ENCODE data around the gene HSD17B4. TPM values are rescaled to one million over a fixed set of nuclear protein-coding genes. Genes with fewer than 3 reads are reported as not detected.
"Not testable (repeated sequence)": the region's sequence is repeated elsewhere in the genome, so short reads cannot be mapped to it uniquely, and the experiment has no call there.

The HSD17B4 gene
- total RNA-seq, 1 donor from 2014 or later = 315 TPM

DNA sequence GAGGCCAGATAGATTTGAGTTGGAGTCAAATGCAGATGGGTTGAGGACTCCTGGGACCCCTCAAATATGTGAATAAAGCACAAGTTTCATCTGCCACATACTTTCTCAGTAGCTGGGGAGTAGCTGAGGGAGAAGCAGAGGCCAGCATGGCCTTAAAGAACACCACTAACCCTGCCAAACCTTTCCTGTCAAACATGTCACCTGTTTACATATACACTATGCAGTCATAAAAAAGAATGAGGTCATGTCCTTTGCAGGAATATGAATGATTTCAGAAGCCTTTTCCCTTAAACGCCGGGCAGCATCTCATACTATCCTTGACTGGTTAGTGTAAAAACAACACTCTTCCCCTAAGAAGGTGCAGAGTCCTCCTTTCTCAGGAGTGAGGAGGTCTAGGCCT lies 25.2 kb upstream of the HSD17B4 start:
- DNase-seq (no peak), ATAC-seq (ENCODE audit: poor library complexity) (no peak)
- intact Hi-C loops (cut with DNase I) = no loop called here

DNA sequence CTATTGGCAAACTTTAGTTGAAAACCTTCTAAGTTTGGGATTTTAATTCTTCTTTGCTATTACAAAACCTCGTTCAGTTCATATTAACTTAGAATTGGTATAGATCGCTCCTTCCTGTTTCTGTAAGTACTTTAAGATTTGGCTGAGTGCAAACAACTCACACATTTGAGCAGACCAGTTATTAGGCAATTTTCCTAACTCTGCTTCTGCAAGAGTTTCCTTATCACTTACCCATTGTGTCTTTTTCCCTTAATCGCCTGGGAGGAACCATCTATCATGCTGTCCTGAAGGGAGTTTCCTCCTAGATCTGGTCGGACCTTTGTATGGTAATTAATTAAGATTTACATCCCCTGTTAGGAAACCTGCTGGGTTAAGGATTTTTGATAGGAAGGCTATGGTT lies 24.7 kb upstream of the HSD17B4 start:
- DNase-seq; intact Hi-C loops (cut with DNase I); ATAC-seq (ENCODE audit: poor library complexity): not testable (repeated sequence)

DNA sequence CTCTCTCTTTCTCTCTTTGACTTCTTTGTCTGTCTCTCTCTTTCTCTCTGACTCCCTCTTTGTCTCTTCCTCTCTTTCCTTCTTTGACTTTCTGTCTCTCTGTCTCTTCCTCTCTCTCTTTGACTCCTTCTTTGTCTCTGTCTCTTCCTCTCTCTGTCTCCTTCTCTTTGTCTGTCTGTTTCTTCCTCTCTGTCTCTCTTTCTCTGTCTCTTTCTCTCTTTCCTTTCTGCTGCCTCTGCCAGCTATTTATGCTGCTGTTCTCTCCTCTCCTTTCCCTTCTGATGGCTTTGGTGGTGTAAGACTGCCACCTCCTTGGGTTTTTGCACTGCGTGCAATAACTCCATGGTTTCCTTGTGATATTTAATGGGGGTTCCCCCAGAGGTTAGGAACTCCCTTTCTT lies 24.1 kb upstream of the HSD17B4 start:
- ATAC-seq (ENCODE audit: poor library complexity); DNase-seq; intact Hi-C loops (cut with DNase I): not testable (repeated sequence)

GRCh38 chr5:119428574-119428973 lies 23.7 kb upstream of the HSD17B4 start:
- DNase-seq; ATAC-seq (ENCODE audit: poor library complexity); intact Hi-C loops (cut with DNase I): not testable (repeated sequence)

DNA sequence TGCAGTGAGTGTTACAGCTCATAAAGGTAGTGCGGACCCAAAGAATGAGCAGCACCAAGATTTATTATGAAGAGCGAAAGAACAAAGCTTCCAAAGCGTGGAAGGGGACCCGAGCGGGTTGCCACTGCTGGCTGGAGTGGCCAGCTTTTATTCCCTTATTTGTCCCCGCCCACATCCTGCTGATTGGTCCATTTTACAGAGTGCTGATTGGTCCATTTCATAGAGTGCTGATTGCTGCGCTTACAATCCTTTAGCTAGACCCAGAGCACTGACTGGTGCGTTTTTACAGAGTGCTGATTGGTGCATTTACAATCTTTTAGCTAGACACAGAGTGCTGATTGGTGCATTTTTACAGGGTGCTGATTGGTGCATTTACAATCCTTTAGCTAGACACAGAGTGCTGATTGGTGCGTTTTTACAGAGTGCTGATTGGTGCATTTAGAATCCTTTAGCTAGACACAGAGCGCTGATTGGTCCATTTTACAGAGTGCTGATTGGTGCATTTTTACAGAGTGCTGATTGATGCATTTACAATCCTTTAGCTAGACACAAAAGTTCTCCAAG lies 19.5 kb upstream of the HSD17B4 start:
- ATAC-seq (ENCODE audit: poor library complexity); intact Hi-C loops (cut with DNase I); DNase-seq: not testable (repeated sequence)

DNA sequence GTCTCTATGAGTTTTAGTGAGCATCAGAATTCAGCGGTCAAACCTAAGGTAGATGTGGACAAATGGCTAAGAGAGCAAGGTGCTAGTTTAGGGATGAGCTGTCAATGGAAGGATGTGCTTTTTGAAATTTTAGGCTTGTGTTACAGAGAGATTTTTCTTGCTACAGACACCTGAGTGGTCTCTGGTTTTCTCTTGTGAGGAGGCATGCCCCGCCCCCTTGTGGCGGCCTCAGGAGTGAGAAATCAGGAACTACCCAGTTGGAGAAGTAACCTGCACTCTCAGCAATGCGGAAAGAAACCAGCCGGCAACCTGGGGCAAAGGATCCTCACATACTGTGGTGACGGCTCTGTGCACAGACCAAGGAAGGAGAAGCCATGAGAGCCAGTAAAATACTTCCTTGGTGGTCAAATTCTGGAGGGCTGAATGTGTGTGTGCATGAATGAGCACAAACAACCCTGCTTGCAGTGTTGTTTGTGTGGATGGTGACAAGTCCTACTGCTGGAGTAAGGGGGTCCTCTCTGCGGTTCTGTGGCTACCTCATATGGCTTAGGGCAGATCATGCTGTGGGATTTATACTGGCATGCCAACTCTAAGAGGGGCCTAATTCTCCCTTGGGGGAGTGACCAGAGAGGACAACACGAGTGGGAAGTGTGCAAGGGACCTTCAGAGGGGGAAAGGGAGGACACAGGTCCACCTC lies 16.7 kb upstream of the HSD17B4 start:
- ATAC-seq (ENCODE audit: poor library complexity) (peak; percentile 68), DNase-seq (peak; percentile 79)
- intact Hi-C loops (cut with DNase I) = no loop called here

DNA sequence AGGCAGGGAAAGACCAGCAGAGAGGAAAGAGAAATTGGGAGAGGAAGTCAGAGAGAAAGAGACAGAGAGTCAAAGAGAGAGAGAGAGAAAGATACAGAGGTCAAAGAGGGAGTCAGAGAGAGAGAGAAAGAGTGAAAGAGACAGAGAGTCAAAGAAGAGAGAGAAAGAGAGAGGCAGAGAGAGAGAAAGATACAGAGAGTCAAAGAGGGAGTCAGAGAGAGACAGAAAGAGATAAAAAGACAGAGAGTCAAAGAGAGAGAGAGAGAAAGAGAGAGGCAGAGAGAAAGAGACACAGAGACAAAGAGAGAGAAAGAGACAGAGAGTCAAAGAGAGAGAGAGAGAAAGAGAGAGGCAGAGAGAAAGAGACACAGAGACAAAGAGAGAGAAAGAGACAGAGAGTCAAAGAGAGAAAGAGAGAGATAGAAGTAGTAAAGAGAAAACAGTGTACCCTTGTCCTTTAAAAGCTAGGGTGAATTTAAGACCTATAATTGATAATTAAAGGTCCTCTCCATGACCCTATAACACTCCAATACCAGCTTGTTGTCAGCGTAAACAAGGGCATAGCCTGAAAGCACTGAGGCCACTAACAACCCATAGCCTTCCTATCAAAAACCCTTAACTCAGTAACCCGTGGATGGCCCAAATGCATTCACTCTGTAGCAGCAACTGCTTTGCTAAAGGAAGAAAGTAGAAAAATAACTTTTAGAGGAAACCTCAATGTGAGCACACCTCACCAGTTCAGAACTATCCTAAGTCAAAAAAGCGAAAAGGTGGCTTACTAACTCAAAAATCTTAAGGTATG lies 14.3 kb upstream of the HSD17B4 start:
- intact Hi-C loops (cut with DNase I); DNase-seq; ATAC-seq (ENCODE audit: poor library complexity): not testable (repeated sequence)

GRCh38 chr5:119438587-119438917 lies 13.7 kb upstream of the HSD17B4 start:
- DNase-seq; ATAC-seq (ENCODE audit: poor library complexity); intact Hi-C loops (cut with DNase I): not testable (repeated sequence)

DNA sequence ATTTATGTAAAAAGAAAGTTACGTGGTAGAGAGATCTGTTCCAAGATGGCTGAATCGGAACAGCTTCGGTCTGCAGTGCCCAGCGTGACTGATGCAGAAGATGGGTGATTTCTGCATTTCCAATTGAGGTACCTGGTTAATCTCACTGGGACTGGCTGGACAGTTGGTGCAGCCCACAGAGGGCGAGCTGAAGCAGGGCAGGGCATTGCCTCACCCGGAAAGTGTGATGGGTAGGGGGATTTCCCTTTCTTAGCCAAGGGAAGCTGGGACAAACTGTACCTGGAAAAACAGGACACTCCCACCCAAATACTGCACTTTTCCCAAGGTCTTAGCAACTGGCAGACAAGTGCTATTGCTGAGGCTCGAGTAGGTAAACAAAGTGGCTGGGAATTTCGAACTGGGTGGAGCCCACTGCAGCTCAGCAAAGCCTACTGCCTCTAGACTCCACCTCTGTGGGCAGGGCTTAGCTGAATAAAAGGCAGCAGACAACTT lies 13.1 kb upstream of the HSD17B4 start:
- no peak for DNase-seq
- ATAC-seq (ENCODE audit: poor library complexity) = peak; percentile 41
- intact Hi-C loops (cut with DNase I) = no loop called here

DNA sequence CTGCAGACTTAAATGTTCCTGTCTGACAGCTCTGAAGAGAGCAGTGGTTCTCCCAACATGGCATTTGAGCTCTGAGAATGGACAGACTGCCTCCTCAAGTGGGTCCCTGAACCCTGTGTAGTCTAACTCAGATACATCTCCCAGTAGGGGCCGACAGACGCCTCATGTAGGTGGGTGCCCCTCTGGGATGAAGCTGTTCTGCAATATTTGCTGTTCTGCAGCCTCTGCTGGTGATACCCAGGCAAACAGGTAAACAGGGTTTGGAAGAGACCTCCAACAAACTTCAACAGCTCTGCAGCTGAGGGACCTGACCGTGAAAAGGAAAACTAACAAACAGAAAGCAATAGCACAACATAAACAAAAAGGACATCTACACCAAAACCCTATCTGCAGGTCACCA lies 12.7 kb upstream of the HSD17B4 start:
- ATAC-seq (ENCODE audit: poor library complexity); DNase-seq; intact Hi-C loops (cut with DNase I): not testable (repeated sequence)

DNA sequence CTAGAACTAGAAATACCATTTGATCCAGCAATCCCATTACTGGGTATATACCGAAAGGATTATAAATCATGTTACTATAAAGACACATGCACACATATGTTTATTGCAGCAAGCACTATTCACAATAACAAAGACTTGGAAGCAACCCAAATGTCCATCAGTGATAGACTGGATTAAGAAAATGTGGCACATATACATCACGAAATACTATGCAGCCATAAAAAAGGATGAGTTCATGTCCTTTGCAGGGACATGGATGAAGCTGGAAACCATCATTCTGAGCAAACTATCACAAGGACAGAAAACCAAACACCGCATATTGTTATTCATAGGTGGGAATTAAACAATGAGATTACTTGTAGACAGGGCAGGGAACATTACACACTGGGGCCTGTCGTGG lies 7.7 kb upstream of the HSD17B4 start:
- DNase-seq; intact Hi-C loops (cut with DNase I); ATAC-seq (ENCODE audit: poor library complexity): not testable (repeated sequence)

DNA sequence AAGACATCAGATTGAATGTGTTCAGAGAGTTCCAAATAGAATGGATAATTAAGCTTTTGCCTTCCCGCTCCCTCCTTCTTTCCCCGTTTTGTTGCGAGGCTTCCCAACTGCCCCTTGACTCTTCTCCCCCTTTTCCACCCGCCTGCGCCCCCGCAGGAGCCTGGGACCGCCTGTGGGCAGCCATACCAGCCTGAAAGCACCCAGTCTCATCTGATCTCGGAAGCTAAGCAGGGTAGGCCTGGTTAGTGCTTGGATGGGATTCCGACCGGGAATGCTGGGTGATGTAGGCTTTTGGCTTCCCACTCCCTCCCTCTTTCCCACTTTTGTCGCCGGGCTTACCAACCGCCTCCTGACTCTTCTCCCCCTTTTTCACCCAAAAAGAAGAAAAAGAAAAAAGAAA lies 6.8 kb upstream of the HSD17B4 start:
- DNase-seq = no peak
- intact Hi-C loops (cut with DNase I) = no loop called here
- ATAC-seq (ENCODE audit: poor library complexity) = no peak

DNA sequence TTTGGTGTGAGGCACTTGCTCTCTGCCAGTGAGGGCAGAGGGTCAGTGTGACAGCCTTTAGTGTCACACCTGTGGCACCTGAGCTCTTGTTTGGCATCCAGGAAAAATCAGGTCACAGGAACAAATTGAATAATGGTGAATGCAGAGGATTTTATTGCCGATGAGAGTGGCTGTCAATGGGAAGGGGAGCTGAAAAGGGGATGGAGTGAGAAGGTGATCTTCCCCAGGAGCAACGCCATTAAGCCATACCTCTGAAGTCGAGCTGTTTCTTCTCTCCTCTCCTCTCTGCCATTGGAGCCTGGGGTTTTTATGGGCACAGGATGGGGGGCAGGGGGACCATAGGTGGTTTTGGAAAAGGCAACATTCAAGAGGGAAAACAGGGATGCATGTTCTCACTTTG lies 2.4 kb upstream of the HSD17B4 start:
- DNase-seq (no peak), ATAC-seq (ENCODE audit: poor library complexity) (no peak)
- intact Hi-C loops (cut with DNase I) = no loop called here

- ATAC-seq (ENCODE audit: poor library complexity); intact Hi-C loops (cut with DNase I); DNase-seq: not testable (repeated sequence)
Measured at GRCh38 chr5:119450627-119451026, 1.7 kb upstream of the HSD17B4 start.

GRCh38 chr5:119451561-119451960 lies 736 bp upstream of the HSD17B4 start:
- intact Hi-C loops (cut with DNase I) = no loop called here
- ATAC-seq (ENCODE audit: poor library complexity) (no peak), DNase-seq (no peak)

- intact Hi-C loops (cut with DNase I) = no loop called here
- no peak for ATAC-seq (ENCODE audit: poor library complexity)
- no peak for DNase-seq
Measured at GRCh38 chr5:119452060-119452372, 281 bp upstream of the HSD17B4 start.

- no peak for DNase-seq
- peak; percentile 61 for ATAC-seq (ENCODE audit: poor library complexity)
- intact Hi-C loops (cut with DNase I) = no loop called here
Measured at GRCh38 chr5:119453040-119453373, 710 bp downstream of the HSD17B4 start.

- intact Hi-C loops (cut with DNase I) = no loop called here
- ATAC-seq (ENCODE audit: poor library complexity) = no peak
- no peak for DNase-seq
Measured at GRCh38 chr5:119454171-119454570, 1.9 kb downstream of the HSD17B4 start.

- ATAC-seq (ENCODE audit: poor library complexity) (no peak), DNase-seq (no peak)
- intact Hi-C loops (cut with DNase I) = no loop called here
Measured at GRCh38 chr5:119458911-119459632, 6.8 kb downstream of the HSD17B4 start.
